K562 (cell line): ENCODE measurements around the gene RAB5B. TPM values are rescaled to one million over a fixed set of nuclear protein-coding genes. Genes with fewer than 3 reads are reported as not detected.

Source experiments
- ARNT ChIP-seq, 2 experiments: fragments of 450-650 bp; IDR thresholded peaks; 2 replicates each; pipeline ENCODE4 v1.6.1; 2016; ENCODE audit warnings: mild to moderate bottlenecking in 1 of 2
- CHD1 ChIP-seq: fragments of 200-600 bp; sonication (generic); IDR thresholded peaks from one replicate; pipeline ENCODE4 v1.6.1; 2012; ENCODE audit warnings: mild to moderate bottlenecking, moderate library complexity, low read length, inconsistent platforms
- CSDE1 ChIP-seq, 2 experiments: fragments of 450-650 bp; IDR thresholded peaks; 2 replicates each; pipeline ENCODE4 v1.6.1; 2016; ENCODE audit warnings: mild to moderate bottlenecking in 1 of 2
- DEAF1 ChIP-seq: fragments of 450-650 bp; formaldehyde crosslinking; IDR thresholded peaks from 2 replicates; pipeline ENCODE4 v1.4.0; 2020; ENCODE audit warnings: mild to moderate bottlenecking, moderate library complexity
- ELF4 ChIP-seq: fragments of 450-650 bp; formaldehyde crosslinking; IDR thresholded peaks from 2 replicates; pipeline ENCODE4 v1.4.0; 2022; ENCODE audit warnings: missing genetic modification characterization
- GMEB1 ChIP-seq: fragments of 250-450 bp; sonication (Bioruptor Pico); IDR thresholded peaks from 2 replicates; pipeline ENCODE4 v1.4.0; 2020; ENCODE audit warnings: mild to moderate bottlenecking
- GTF2A2 ChIP-seq: IDR thresholded peaks from 2 replicates; pipeline ENCODE4 v1.6.1; 2016; ENCODE audit warnings: mild to moderate bottlenecking, missing genetic modification characterization, missing compliant biosample characterization
- HMBOX1 ChIP-seq: sonication (generic); IDR thresholded peaks from 2 replicates; pipeline ENCODE4 v1.6.1; 2016
- RBBP5 ChIP-seq: fragments of 200-600 bp; sonication (generic); IDR thresholded peaks from 2 replicates; pipeline ENCODE4 v1.6.1; 2012; ENCODE audit warnings: borderline replicate concordance, mild to moderate bottlenecking, low read length, control low read depth, inconsistent platforms; ENCODE audit not compliant: insufficient read depth, poor library complexity, severe bottlenecking
- RCOR1 ChIP-seq, 2 experiments: IDR thresholded peaks; 2 replicates each; pipeline ENCODE4 v1.6.1; 2012; ENCODE audit warnings: low read depth in 2 of 2, low read length in 2 of 2, borderline replicate concordance in 1 of 2, improper control_type of control experiment in 1 of 2
- YY1 ChIP-seq, 3 experiments: IDR thresholded peaks; 2 replicates each; pipeline ENCODE4 v1.6.1; 2011; ENCODE audit warnings: low read length in 2 of 3, mild to moderate bottlenecking in 2 of 3, moderate library complexity in 2 of 3, borderline replicate concordance in 1 of 3, control low read depth in 1 of 3, low read depth in 1 of 3; ENCODE audit not compliant: insufficient read depth in 3 of 3, insufficient replicate concordance in 2 of 3, control insufficient read depth in 1 of 3, insufficient read length in 1 of 3; ENCODE audit errors: extremely low read depth in 1 of 3
- ZBED1 ChIP-seq: IDR thresholded peaks from 2 replicates; pipeline ENCODE4 v1.6.1; 2014
- ZBTB2 ChIP-seq: fragments of 450-650 bp; IDR thresholded peaks from 2 replicates; pipeline ENCODE4 v1.6.1; 2016; ENCODE audit warnings: antibody characterized with exemption
- ZBTB9 ChIP-seq: fragments of 450-650 bp; formaldehyde crosslinking; IDR thresholded peaks from 2 replicates; pipeline ENCODE4 v1.4.0; 2020; ENCODE audit warnings: mild to moderate bottlenecking, moderate library complexity
- ZNF232 ChIP-seq: sonication (generic); formaldehyde crosslinking; IDR thresholded peaks from 2 replicates; pipeline ENCODE4 v1.8.0; 2022; ENCODE audit warnings: mild to moderate bottlenecking, missing genetic modification reagents
- ZNF253 ChIP-seq: fragments of 250-450 bp; sonication (Bioruptor Pico); conservative IDR thresholded peaks from 2 replicates; pipeline ENCODE4 v1.6.1; 2021; ENCODE audit warnings: mild to moderate bottlenecking
- ZNF274 ChIP-seq: IDR thresholded peaks from 2 replicates; pipeline ENCODE4 v1.6.1; 2011; ENCODE audit warnings: low read depth, mild to moderate bottlenecking, low read length, moderate library complexity, borderline replicate concordance
- ZNF347 ChIP-seq: fragments of 450-650 bp; formaldehyde crosslinking; IDR thresholded peaks from 2 replicates; pipeline ENCODE4 v1.4.0; 2020; ENCODE audit warnings: low read depth, mild to moderate bottlenecking, moderate library complexity
- ZNF431 ChIP-seq: sonication (generic); formaldehyde crosslinking; IDR thresholded peaks from 2 replicates; pipeline ENCODE4 v1.8.0; 2022; ENCODE audit warnings: mild to moderate bottlenecking, missing genetic modification reagents
- ZNF655 ChIP-seq: fragments of 250-450 bp; sonication (Bioruptor Pico); IDR thresholded peaks from 2 replicates; pipeline ENCODE4 v1.5.0; 2021
- polyA plus RNA-seq, 8 experiments: library from polyadenylated mRNA; depleted of rRNA in 4 of 8; stranded (reverse) in 5 of 8; unstranded in 3 of 8; fragments of >200 nt; fragmentation: Nextera tagmentation in 2 of 8; fragmentation: Illumina TruSeq in 1 of 8; extraction: Ambion mirVana in 2 of 8; extraction: Trizol in 1 of 8; gene quantifications; 2 replicates each; pipeline versions ENCODE4 v1.2.1 to v1.2.3, GENCODE V29; 2011 to 2014; ENCODE audit warnings: inconsistent platforms in 1 of 8, missing spikeins in 1 of 8
- total RNA-seq, 7 experiments: library from RNA; depleted of rRNA in 6 of 7; stranded (reverse); fragments of >200 nt in 6 of 7; fragmentation: Illumina TruSeq in 2 of 7; extraction: Trizol in 2 of 7; gene quantifications; 2 replicates each; pipeline versions ENCODE4 v1.2.1 to v1.2.3, GENCODE V29; 2011 to 2021; ENCODE audit warnings: low replicate concordance in 1 of 7

RAB5B gene
- total and polyA plus RNA-seq, 9 of the 15 experiments (the other 6 are each of a cell fraction or from before 2014, with no cell fraction given) = 6.8 to 73.8 (median 25.2) TPM

- TF ChIP-seq GMEB1 (CRISPR knock-in tag) = no peak
- TF ChIP-seq ZNF655 = no peak
- TF ChIP-seq CSDE1 (IDR thresholded peaks at IDR 0.05) = no peak
- no peak; the same call in 1 of the 2 replicates for TF ChIP-seq ZBTB2
- TF ChIP-seq DEAF1 = peak; percentile 66
- TF ChIP-seq GTF2A2 (tag) = no peak
- TF ChIP-seq CHD1 = no peak
- no peak for TF ChIP-seq ZNF253 (CRISPR knock-in tag)
- no peak for TF ChIP-seq RCOR1 (IDR thresholded peaks at IDR 0.05; ENCODE audit: borderline replicate concordance in 1 of 2, low read depth in 2 of 2, low read length in 2 of 2)
- TF ChIP-seq ZNF274 = no peak
- TF ChIP-seq ELF4 (CRISPR knock-in tag) = no peak
- no peak for TF ChIP-seq RBBP5
- no peak; the same call in 1 of the 2 replicates for TF ChIP-seq HMBOX1
- no peak for TF ChIP-seq ZBTB9 (CRISPR knock-in tag)
- peak; percentile 73 to 85; a peak in 2 of 4 replicates for TF ChIP-seq ARNT (IDR thresholded peaks at IDR 0.05)
- TF ChIP-seq ZNF232 = no peak
- no peak for TF ChIP-seq YY1 (IDR thresholded peaks at IDR 0.05; ENCODE audit: borderline replicate concordance in 1 of 3, control insufficient read depth in 1 of 3, extremely low read depth in 1 of 3, insufficient read depth in 3 of 3, insufficient read length in 1 of 3, insufficient replicate concordance in 2 of 3, low read depth in 1 of 3, low read length in 2 of 3)
- no peak for TF ChIP-seq ZBED1
- TF ChIP-seq ZNF431 (CRISPR knock-in tag) = no peak
- no peak for TF ChIP-seq ZNF347 (CRISPR knock-in tag)
Measured at GRCh38 chr12:55996201-55996714, 22.4 kb downstream of the RAB5B start (continued).
